CD4-positive, alpha-beta memory T cell (primary cell): Measurements from ENCODE around the gene FAF1. TPM values are rescaled to one million over a fixed set of nuclear protein-coding genes. Genes with fewer than 3 reads are reported as not detected.
A peak's percentile ranks its signal among the peaks of the same experiment; 100 is the strongest.
"Not testable (repeated sequence)": the region's sequence is repeated elsewhere in the genome, so short reads cannot be mapped to it uniquely, and the experiment has no call there.

Source experiments
- CTCF ChIA-PET: fragments of 350-600 bp; sonication (Branson Sonifier 250); formaldehyde crosslinking; loops from one replicate; lab custom pipeline; 2021; ENCODE audit warnings: inconsistent platforms; ENCODE audit not compliant: partially characterized antibody; lab: Charles Lee
- POLR2A ChIA-PET: fragments of 350-600 bp; sonication (Branson Sonifier 250); formaldehyde crosslinking; loops from one replicate; lab custom pipeline; 2021; ENCODE audit not compliant: partially characterized antibody; lab: Charles Lee
- DNase-seq, 5 donors: peaks; one replicate each; pipeline versions ENCODE4 v3.0.0 to v3.0.0-alpha.2; 2020 to 2022; ENCODE audit warnings: mixed read lengths in 1 of 5
- H3K27ac ChIP-seq: one replicate; pipeline ENCODE4 v1.7.0; 2013; ENCODE audit warnings: low read depth, low read length
- H3K27me3 ChIP-seq: 2 replicates; pipeline ENCODE4 v1.7.0; 2013; ENCODE audit warnings: mild to moderate bottlenecking, low read length, moderate library complexity; ENCODE audit not compliant: insufficient read depth
- H3K36me3 ChIP-seq: 2 replicates; pipeline ENCODE4 v1.7.0; 2013; ENCODE audit warnings: mild to moderate bottlenecking, low read length, moderate library complexity; ENCODE audit not compliant: insufficient read depth
- H3K4me1 ChIP-seq: 2 replicates; pipeline ENCODE4 v1.7.0; 2013; ENCODE audit warnings: mild to moderate bottlenecking, low read length, moderate library complexity; ENCODE audit not compliant: insufficient read depth
- H3K4me3 ChIP-seq, 2 donors: one replicate each; pipeline ENCODE4 v1.7.0; 2013; ENCODE audit warnings: low read length in 2 of 2, mild to moderate bottlenecking in 1 of 2
- H3K9me3 ChIP-seq, 2 donors: one replicate each; pipeline ENCODE4 v1.7.0; 2013; ENCODE audit warnings: low read length in 2 of 2, control low read depth in 1 of 2; ENCODE audit not compliant: control insufficient read depth in 1 of 2
- H3K27ac Mint-ChIP-seq, 7 donors: one replicate each; pipeline ENCODE4 v1.8.0; 2020 to 2021; ENCODE audit warnings: mixed read lengths in 7 of 7, mild to moderate bottlenecking in 6 of 7, inconsistent platforms in 3 of 7, moderate library complexity in 3 of 7
- H3K27me3 Mint-ChIP-seq, 2 donors: one replicate each; pipeline ENCODE4 v1.8.0; 2020 to 2021; ENCODE audit warnings: mixed read lengths in 2 of 2
- H3K36me3 Mint-ChIP-seq, 2 donors: one replicate each; pipeline ENCODE4 v1.8.0; 2020 to 2021; ENCODE audit warnings: mixed read lengths in 2 of 2, inconsistent platforms in 1 of 2, mild to moderate bottlenecking in 1 of 2
- H3K4me1 Mint-ChIP-seq, 4 donors: one replicate each; pipeline ENCODE4 v1.8.0; 2020 to 2021; ENCODE audit warnings: mixed read lengths in 4 of 4, mild to moderate bottlenecking in 1 of 4
- H3K4me3 Mint-ChIP-seq, 8 donors: one replicate each; pipeline ENCODE4 v1.8.0; 2020 to 2021; ENCODE audit warnings: mixed read lengths in 8 of 8, mild to moderate bottlenecking in 7 of 8, moderate library complexity in 6 of 8, inconsistent platforms in 3 of 8
- H3K9me3 Mint-ChIP-seq, 8 donors: one replicate each; pipeline ENCODE4 v1.8.0; 2020 to 2021; ENCODE audit warnings: mixed read lengths in 8 of 8, mild to moderate bottlenecking in 5 of 8, inconsistent platforms in 3 of 8, moderate library complexity in 1 of 8
- intact Hi-C: fragments of 100-400 bp; cut with micrococcal nuclease; formaldehyde crosslinking; loops from one replicate; pipeline ENCODE4 v1.15.1; 2023
- polyA plus RNA-seq, 2 donors: library from polyadenylated mRNA; unstranded; fragments of 300-500 nt; fragmentation: Illumina TruSeq; gene quantifications; one replicate each; pipeline ENCODE4 v1.2.3, GENCODE V29; 2021
- total RNA-seq, 2 experiments: library from RNA; stranded (reverse); gene quantifications; one replicate each; pipeline ENCODE4 v1.2.3, GENCODE V29; 2021

Gene FAF1
- total and polyA plus RNA-seq, 4 experiments from 2014 or later = 36.0 to 60.2 (median 53.9) TPM

GRCh38 chr1:50542362-50542761 is 417.7 kb downstream of the FAF1 start:
- CTCF ChIA-PET = no interaction called here
- Mint-ChIP-seq H3K4me1 (peaks cover 0 to 1% (median 0%) of the 10 kb centered on the region in 4 donors), H3K27me3 (no peaks in the 10 kb centered on the region), H3K4me3 (no peak overlapping the region), H3K36me3 (peaks cover 20 to 28% of the 10 kb centered on the region in 2 donors), H3K27ac (no peak overlapping the region), H3K9me3 (no peaks in the 10 kb centered on the region)
- intact Hi-C loops = no loop called here
- Histone ChIP-seq H3K9me3 (no peaks in the 10 kb centered on the region), H3K27me3 (no peaks in the 10 kb centered on the region), H3K36me3 (no peaks in the 10 kb centered on the region), H3K4me3 (no peak overlapping the region), H3K4me1 (no peaks in the 10 kb centered on the region), H3K27ac (no peak overlapping the region)
- DNase-seq = no peak
- POLR2A ChIA-PET = no interaction called here

GRCh38 chr1:50538476-50538875 is 421.6 kb downstream of the FAF1 start:
- intact Hi-C loops = no loop called here
- Mint-ChIP-seq H3K36me3 (peaks cover 33 to 48% of the 10 kb centered on the region in 2 donors), H3K27ac (no peak overlapping the region), H3K4me3 (no peak overlapping the region), H3K9me3 (no peaks in the 10 kb centered on the region), H3K27me3 (no peaks in the 10 kb centered on the region), H3K4me1 (peaks cover 0 to 1% (median 0%) of the 10 kb centered on the region in 4 donors)
- ChIA-PET POLR2A (no interaction called here), CTCF (no interaction called here)
- Histone ChIP-seq H3K27ac (no peak overlapping the region), H3K9me3 (no peaks in the 10 kb centered on the region), H3K27me3 (no peaks in the 10 kb centered on the region), H3K36me3 (no peaks in the 10 kb centered on the region), H3K4me3 (no peak overlapping the region), H3K4me1 (no peaks in the 10 kb centered on the region)
- no peak for DNase-seq

- H3K4me3 ChIP-seq = no peak overlapping the region
- no peaks in the 10 kb centered on the region for H3K9me3 ChIP-seq
- H3K4me1 ChIP-seq = no peaks in the 10 kb centered on the region
- Mint-ChIP-seq H3K27ac (no peak overlapping the region), H3K4me1 (peaks cover 0 to 4% (median 2%) of the 10 kb centered on the region in 4 donors), H3K27me3 (no peaks in the 10 kb centered on the region), H3K36me3 (peaks cover 52 to 57% of the 10 kb centered on the region in 2 donors), H3K9me3 (peaks cover 0 to 5% (median 1%) of the 10 kb centered on the region in 8 donors), H3K4me3 (no peak overlapping the region)
- no peak overlapping the region for H3K27ac ChIP-seq
- no peaks in the 10 kb centered on the region for H3K27me3 ChIP-seq
- POLR2A ChIA-PET = no interaction called here
- no peaks in the 10 kb centered on the region for H3K36me3 ChIP-seq
- intact Hi-C loops = no loop called here
- DNase-seq = no peak
- CTCF ChIA-PET = no interaction called here
These were observed 428.5 kb downstream of the FAF1 start for GRCh38 chr1:50531601-50532000.

GRCh38 chr1:50531027-50531426 is 429.0 kb downstream of the FAF1 start:
- intact Hi-C loops = no loop called here
- no peak overlapping the region for H3K4me3 ChIP-seq
- no peak overlapping the region for H3K27ac ChIP-seq
- H3K4me3 Mint-ChIP-seq = no peak overlapping the region
- no peaks in the 10 kb centered on the region for H3K4me1 ChIP-seq
- peaks cover 0 to 4% (median 2%) of the 10 kb centered on the region in 4 donors for H3K4me1 Mint-ChIP-seq
- no peaks in the 10 kb centered on the region for H3K9me3 ChIP-seq
- peaks cover 0 to 5% (median 1%) of the 10 kb centered on the region in 8 donors for H3K9me3 Mint-ChIP-seq
- no peaks in the 10 kb centered on the region for H3K27me3 ChIP-seq
- no peak overlapping the region for H3K27ac Mint-ChIP-seq
- H3K36me3 ChIP-seq = no peaks in the 10 kb centered on the region
- DNase-seq = no peak
- POLR2A ChIA-PET = no interaction called here
- no peaks in the 10 kb centered on the region for H3K27me3 Mint-ChIP-seq
- CTCF ChIA-PET = no interaction called here
- peaks cover 50 to 53% of the 10 kb centered on the region in 2 donors for H3K36me3 Mint-ChIP-seq

- Histone ChIP-seq H3K27me3 (no peaks in the 10 kb centered on the region), H3K9me3 (no peaks in the 10 kb centered on the region), H3K27ac (no peak overlapping the region), H3K36me3 (no peaks in the 10 kb centered on the region), H3K4me1 (no peaks in the 10 kb centered on the region), H3K4me3 (no peak overlapping the region)
- peaks cover 0 to 4% (median 2%) of the 10 kb centered on the region in 4 donors for H3K4me1 Mint-ChIP-seq
- peaks cover 0 to 12% (median 3%) of the 10 kb centered on the region in 8 donors for H3K9me3 Mint-ChIP-seq
- ChIA-PET POLR2A (no interaction called here), CTCF (no interaction called here)
- H3K4me3 Mint-ChIP-seq = no peak overlapping the region
- H3K27ac Mint-ChIP-seq = no peak overlapping the region
- peaks cover 53 to 56% of the 10 kb centered on the region in 2 donors for H3K36me3 Mint-ChIP-seq
- no peaks in the 10 kb centered on the region for H3K27me3 Mint-ChIP-seq
- intact Hi-C loops = no loop called here
- DNase-seq = no peak
These were observed 430.6 kb downstream of the FAF1 start for GRCh38 chr1:50529510-50529909.

GRCh38 chr1:50527987-50528320 is 432.1 kb downstream of the FAF1 start:
- POLR2A ChIA-PET, H3K36me3 ChIP-seq, H3K4me1 Mint-ChIP-seq, intact Hi-C loops, H3K27me3 ChIP-seq, H3K4me3 ChIP-seq, H3K27ac Mint-ChIP-seq, H3K4me1 ChIP-seq, CTCF ChIA-PET, H3K9me3 ChIP-seq, H3K4me3 Mint-ChIP-seq, H3K27ac ChIP-seq, H3K27me3 Mint-ChIP-seq, DNase-seq: not testable (repeated sequence)
- H3K9me3 Mint-ChIP-seq = peaks cover 3 to 22% (median 10%) of the 10 kb centered on the region in 8 donors
- H3K36me3 Mint-ChIP-seq = peaks cover 55 to 57% of the 10 kb centered on the region in 2 donors

- H3K4me1 ChIP-seq = no peaks in the 10 kb centered on the region
- peaks cover 57 to 62% of the 10 kb centered on the region in 2 donors for H3K36me3 Mint-ChIP-seq
- no peaks in the 10 kb centered on the region for H3K27me3 ChIP-seq
- H3K36me3 ChIP-seq = no peaks in the 10 kb centered on the region
- H3K27me3 Mint-ChIP-seq = no peaks in the 10 kb centered on the region
- intact Hi-C loops = no loop called here
- H3K27ac ChIP-seq = no peak overlapping the region
- H3K4me1 Mint-ChIP-seq = peaks cover 0 to 4% (median 2%) of the 10 kb centered on the region in 4 donors
- peaks cover 3 to 22% (median 10%) of the 10 kb centered on the region in 8 donors for H3K9me3 Mint-ChIP-seq
- ChIA-PET CTCF (no interaction called here), POLR2A (no interaction called here)
- H3K27ac Mint-ChIP-seq = peak overlapping the region in 1 of 7 donors; percentile 51
- H3K4me3 Mint-ChIP-seq = no peak overlapping the region
- no peak for DNase-seq
- H3K4me3 ChIP-seq = no peak overlapping the region
- H3K9me3 ChIP-seq = no peaks in the 10 kb centered on the region
These were observed 432.6 kb downstream of the FAF1 start for GRCh38 chr1:50527249-50527986.
